Cardiac muscle cell (in vitro differentiated cells and primary cell): Measurements from ENCODE around the gene CDC42BPB. TPM values are rescaled to one million over a fixed set of nuclear protein-coding genes. Genes with fewer than 3 reads are reported as not detected.

Experiments
- DNase-seq, 2 donors: peaks; one replicate each; pipeline versions ENCODE4 v3.0.0 to v3.0.0-alpha.2; 2010 to 2017; ENCODE audit warnings: low read depth in 1 of 2, low spot score in 1 of 2
- H3K27ac ChIP-seq: fragments of 200-600 bp; sonication (generic); 2 replicates; pipeline ENCODE4 v1.5.1; 2016
- H3K27me3 ChIP-seq: fragments of 200-600 bp; sonication (generic); 2 replicates; pipeline ENCODE4 v1.6.0; 2016; ENCODE audit warnings: control low read depth
- H3K36me3 ChIP-seq: fragments of 200-600 bp; sonication (generic); 2 replicates; pipeline ENCODE4 v1.5.1; 2016; ENCODE audit warnings: control low read depth
- H3K4me1 ChIP-seq: fragments of 200-600 bp; sonication (generic); 2 replicates; pipeline ENCODE4 v1.8.1; 2017; ENCODE audit warnings: low read depth, mild to moderate bottlenecking, mixed run types
- H3K4me3 ChIP-seq: fragments of 200-600 bp; sonication (generic); 2 replicates; pipeline ENCODE4 v1.5.1; 2016; ENCODE audit warnings: mild to moderate bottlenecking
- H3K9me3 ChIP-seq: fragments of 200-600 bp; sonication (generic); 2 replicates; pipeline ENCODE4 v1.5.1; 2017; ENCODE audit warnings: low read depth, mild to moderate bottlenecking, control low read depth
- polyA plus RNA-seq: library from polyadenylated mRNA; unstranded; fragments of >200 nt; fragmentation: Nextera tagmentation; extraction: Ambion mirVana; gene quantifications from 2 replicates; pipeline ENCODE4 v1.2.1, GENCODE V29; 2016
- total RNA-seq: library from RNA; depleted of rRNA; stranded (reverse); fragments of >200 nt; gene quantifications from 2 replicates; pipeline ENCODE4 v1.2.3, GENCODE V29; 2016
- TF ChIP-seq, protein P1 (sequence below): IDR thresholded peaks from 2 replicates; pipeline ENCODE4 v1.5.1; 2012; ENCODE audit warnings: low read depth, mild to moderate bottlenecking, low read length

Gene CDC42BPB
- total and polyA plus RNA-seq, 2 experiments from 2014 or later = 18.9 to 91.6 TPM

DNA sequence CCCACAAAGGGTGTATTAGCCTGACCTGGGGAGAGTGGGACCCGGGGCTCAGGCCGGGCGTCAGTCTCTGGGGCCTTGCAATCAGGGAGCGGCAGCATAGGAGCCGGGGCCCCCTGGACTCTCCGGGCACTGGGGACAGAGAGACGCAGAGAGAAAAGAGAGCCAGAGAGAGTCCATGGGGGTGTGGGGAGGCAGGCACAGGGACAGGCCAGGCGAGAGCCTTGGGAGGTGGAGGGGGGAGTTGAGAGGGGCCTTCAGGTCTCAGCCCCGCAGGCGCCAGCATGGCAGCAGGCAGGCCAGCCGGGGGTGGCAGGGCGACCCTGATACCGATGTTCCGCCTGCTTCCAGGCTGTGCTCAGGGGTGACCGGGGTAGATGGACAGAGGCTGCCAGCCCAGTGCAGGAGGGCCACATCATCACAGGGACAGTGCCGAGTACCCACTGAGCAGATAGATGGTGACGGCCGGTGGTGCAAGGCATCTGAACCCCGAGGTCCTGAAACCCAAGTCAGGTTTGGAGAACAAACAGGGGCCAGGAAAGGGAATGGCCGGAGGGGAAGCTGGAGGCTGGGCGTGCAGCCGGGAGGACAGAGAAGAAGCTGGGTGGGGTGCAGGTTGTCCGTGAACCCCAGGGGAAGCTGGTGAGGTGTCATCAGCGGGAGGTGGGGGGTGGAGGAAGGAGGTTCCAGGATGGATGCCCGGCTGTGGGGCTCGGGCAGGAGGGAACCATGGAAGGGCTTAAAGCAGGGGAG, 40.1 kb upstream of the CDC42BPB start:
- no peak for DNase-seq
- Histone ChIP-seq H3K4me3 (no peak overlapping the region), H3K4me1 (peaks cover 18% of the 10 kb centered on the region), H3K9me3 (no peaks in the 10 kb centered on the region), H3K36me3 (no peaks in the 10 kb centered on the region), H3K27me3 (peaks cover 11% of the 10 kb centered on the region), H3K27ac (no peak overlapping the region)
- TF ChIP-seq, protein P1, sequence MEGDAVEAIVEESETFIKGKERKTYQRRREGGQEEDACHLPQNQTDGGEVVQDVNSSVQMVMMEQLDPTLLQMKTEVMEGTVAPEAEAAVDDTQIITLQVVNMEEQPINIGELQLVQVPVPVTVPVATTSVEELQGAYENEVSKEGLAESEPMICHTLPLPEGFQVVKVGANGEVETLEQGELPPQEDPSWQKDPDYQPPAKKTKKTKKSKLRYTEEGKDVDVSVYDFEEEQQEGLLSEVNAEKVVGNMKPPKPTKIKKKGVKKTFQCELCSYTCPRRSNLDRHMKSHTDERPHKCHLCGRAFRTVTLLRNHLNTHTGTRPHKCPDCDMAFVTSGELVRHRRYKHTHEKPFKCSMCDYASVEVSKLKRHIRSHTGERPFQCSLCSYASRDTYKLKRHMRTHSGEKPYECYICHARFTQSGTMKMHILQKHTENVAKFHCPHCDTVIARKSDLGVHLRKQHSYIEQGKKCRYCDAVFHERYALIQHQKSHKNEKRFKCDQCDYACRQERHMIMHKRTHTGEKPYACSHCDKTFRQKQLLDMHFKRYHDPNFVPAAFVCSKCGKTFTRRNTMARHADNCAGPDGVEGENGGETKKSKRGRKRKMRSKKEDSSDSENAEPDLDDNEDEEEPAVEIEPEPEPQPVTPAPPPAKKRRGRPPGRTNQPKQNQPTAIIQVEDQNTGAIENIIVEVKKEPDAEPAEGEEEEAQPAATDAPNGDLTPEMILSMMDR = no peak

DNA sequence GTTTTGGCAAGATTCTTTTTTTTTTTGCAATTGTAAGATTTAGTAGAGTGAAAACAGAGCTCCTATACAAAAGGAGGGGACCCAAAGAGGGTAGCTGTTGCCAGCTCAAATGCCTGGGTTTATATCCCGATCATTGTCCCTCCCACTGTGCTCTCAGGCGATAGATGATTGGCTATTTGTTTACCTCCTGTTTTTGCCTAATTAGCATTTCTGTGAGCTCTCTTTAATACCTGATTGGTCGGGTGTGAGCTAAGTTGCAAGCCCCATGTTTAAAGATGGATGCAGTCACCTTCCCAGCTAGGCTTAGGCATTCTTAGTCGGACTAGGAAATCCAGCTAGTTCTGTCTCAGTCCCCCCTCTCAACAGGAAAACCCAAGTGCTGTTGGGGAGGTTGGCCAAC, 39.0 kb upstream of the CDC42BPB start:
- no peaks in the 10 kb centered on the region for H3K9me3 ChIP-seq
- TF ChIP-seq, protein P1 = no peak
- H3K27ac ChIP-seq = no peak overlapping the region
- H3K4me1 ChIP-seq = peaks cover 18% of the 10 kb centered on the region
- H3K27me3 ChIP-seq = peaks cover under 1% of the 10 kb centered on the region
- H3K4me3 ChIP-seq = no peak overlapping the region
- no peaks in the 10 kb centered on the region for H3K36me3 ChIP-seq
- no peak for DNase-seq

DNA sequence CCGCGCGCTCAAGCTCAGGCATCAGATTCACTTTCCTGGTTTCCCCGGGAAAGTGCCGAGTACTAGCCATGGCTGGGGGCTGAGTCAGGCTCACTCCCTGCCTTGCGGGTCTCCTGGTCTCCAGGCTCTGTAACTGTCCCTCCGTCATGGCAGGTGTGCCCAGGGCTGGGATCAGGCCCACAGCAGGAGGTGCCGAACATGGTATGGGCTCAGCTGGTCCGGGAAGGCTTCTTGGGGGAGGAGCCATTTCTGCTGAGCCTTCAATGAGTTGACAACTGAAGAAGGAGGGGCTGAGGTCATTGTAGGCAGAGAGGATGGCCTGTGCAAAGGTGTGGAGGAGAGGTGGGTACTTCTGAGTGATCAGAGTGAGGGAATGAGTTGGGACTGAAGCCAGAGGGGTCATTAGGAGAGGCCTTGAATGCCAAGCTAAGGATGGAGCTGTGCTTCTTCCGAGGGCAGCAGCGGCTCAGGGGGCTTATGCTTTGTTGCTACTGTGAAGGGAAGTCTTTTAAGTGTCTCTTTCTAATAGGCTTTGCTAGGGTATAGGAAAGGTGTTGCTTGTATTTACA, 37.9 kb upstream of the CDC42BPB start:
- Histone ChIP-seq H3K4me3 (no peak overlapping the region), H3K27ac (no peak overlapping the region), H3K4me1 (peaks cover 15% of the 10 kb centered on the region), H3K36me3 (no peaks in the 10 kb centered on the region), H3K27me3 (peaks cover 6% of the 10 kb centered on the region), H3K9me3 (no peaks in the 10 kb centered on the region)
- TF ChIP-seq, protein P1 = no peak
- no peak for DNase-seq

GRCh38 chr14:103094406-103095209, 37.3 kb upstream of the CDC42BPB start, which contains the start of gene EXOC3L4:
TSS of gene EXOC3L4 (plus strand) at chr14:103094725. CDS start at chr14:103100220, 5,495 bp downstream.
- no peak for DNase-seq
- TF ChIP-seq, protein P1 = no peak
- no peak within 1 kb of the TSS for H3K4me3 ChIP-seq
- peaks cover 6% of the 10 kb centered on the region for H3K27me3 ChIP-seq
- no peaks in the 10 kb centered on the region for H3K36me3 ChIP-seq
- H3K27ac ChIP-seq = no peak within 1 kb of the TSS
- peaks cover 8% of the 10 kb centered on the region for H3K4me1 ChIP-seq
- no peaks in the 10 kb centered on the region for H3K9me3 ChIP-seq

- no peak overlapping the region for H3K4me3 ChIP-seq
- no peak for DNase-seq
- no peaks in the 10 kb centered on the region for H3K36me3 ChIP-seq
- TF ChIP-seq, protein P1 = no peak
- peaks cover 2% of the 10 kb centered on the region for H3K4me1 ChIP-seq
- no peak overlapping the region for H3K27ac ChIP-seq
- no peaks in the 10 kb centered on the region for H3K9me3 ChIP-seq
- peaks cover 6% of the 10 kb centered on the region for H3K27me3 ChIP-seq
These were observed 36.6 kb upstream of the CDC42BPB start for GRCh38 chr14:103093856-103094405.
